Tibial nerve (tissue), 4 donors: ENCODE results near the gene GUCY1A1.

Experiments used
- CTCF ChIP-seq, 5 experiments: fragments of 200-600 bp in 3 of 5; fragments of 450-650 bp in 2 of 5; sonication (generic) in 3 of 5; IDR thresholded peaks; one replicate each; pipeline ENCODE4 v1.5.1; 2016 to 2019; ENCODE audit warnings: antibody characterized with exemption in 5 of 5, mild to moderate bottlenecking in 3 of 5, moderate library complexity in 2 of 5
- EP300 ChIP-seq, 2 donors: sonication (generic); formaldehyde crosslinking; IDR thresholded peaks; one replicate each; pipeline ENCODE4 v1.6.1; 2017; ENCODE audit warnings: antibody characterized with exemption in 2 of 2, mild to moderate bottlenecking in 1 of 2

- TF ChIP-seq CTCF (IDR thresholded peaks at IDR 0.05) (no peak), EP300 (IDR thresholded peaks at IDR 0.05) (no peak)
Measured at GRCh38 chr4:155751569-155751968, 84.9 kb downstream of the GUCY1A1 start.
